HepG2 (cell line): ENCODE data around the gene MRPL51. TPM values are rescaled to one million over a fixed set of nuclear protein-coding genes. Genes with fewer than 3 reads are reported as not detected.

ENCODE experiments used
- AKAP8 ChIP-seq: sonication (generic); formaldehyde crosslinking; IDR thresholded peaks from 2 replicates; pipeline ENCODE4 v1.5.1; 2020; ENCODE audit warnings: mild to moderate bottlenecking, missing genetic modification reagents
- FOSL1 ChIP-seq: sonication (generic); formaldehyde crosslinking; IDR thresholded peaks from 2 replicates; pipeline ENCODE4 v1.9.0; 2021; ENCODE audit warnings: missing genetic modification reagents, borderline replicate concordance
- GTF2F1 ChIP-seq: fragments of 150-350 bp; IDR thresholded peaks from 2 replicates; pipeline ENCODE4 v1.6.1; 2014; ENCODE audit warnings: low read length
- HMG20A ChIP-seq: IDR thresholded peaks from 2 replicates; pipeline ENCODE4 v1.6.1; 2016; ENCODE audit warnings: borderline replicate concordance
- IRF9 ChIP-seq: sonication (generic); formaldehyde crosslinking; IDR thresholded peaks from 2 replicates; pipeline ENCODE4 v1.8.0; 2022; ENCODE audit warnings: missing genetic modification reagents, mild to moderate bottlenecking, borderline replicate concordance
- JUN ChIP-seq: sonication (generic); formaldehyde crosslinking; IDR thresholded peaks from 2 replicates; pipeline ENCODE4 v1.4.0; 2020; ENCODE audit warnings: mild to moderate bottlenecking, missing genetic modification reagents
- MTA3 ChIP-seq: sonication (generic); formaldehyde crosslinking; IDR thresholded peaks from 2 replicates; pipeline ENCODE4 v1.4.0; 2020; ENCODE audit warnings: missing genetic modification reagents
- NR0B2 ChIP-seq: sonication (generic); formaldehyde crosslinking; IDR thresholded peaks from 2 replicates; pipeline ENCODE4 v1.4.0; 2020; ENCODE audit warnings: mild to moderate bottlenecking, missing genetic modification reagents
- ZBTB2 ChIP-seq: sonication (generic); formaldehyde crosslinking; IDR thresholded peaks from 2 replicates; pipeline ENCODE4 v1.8.0; 2022; ENCODE audit warnings: low read depth, missing genetic modification reagents
- ZNF256 ChIP-seq: sonication (generic); formaldehyde crosslinking; conservative IDR thresholded peaks from 2 replicates; pipeline ENCODE4 v1.4.0; 2020; ENCODE audit warnings: missing genetic modification reagents
- ZNF496 ChIP-seq: sonication (generic); formaldehyde crosslinking; IDR thresholded peaks from 2 replicates; pipeline ENCODE4 v1.8.1; 2023; ENCODE audit warnings: mild to moderate bottlenecking, moderate library complexity, missing genetic modification reagents; ENCODE audit not compliant: insufficient replicate concordance
- ZNF562 ChIP-seq: sonication (generic); formaldehyde crosslinking; IDR thresholded peaks from 2 replicates; pipeline ENCODE4 v1.8.0; 2022; ENCODE audit warnings: missing genetic modification reagents, borderline replicate concordance
- ZNF674 ChIP-seq: sonication (generic); formaldehyde crosslinking; IDR thresholded peaks from 2 replicates; pipeline ENCODE4 v1.5.0; 2020; ENCODE audit warnings: low read depth, mild to moderate bottlenecking, missing genetic modification reagents
- ZNF775 ChIP-seq: sonication (generic); formaldehyde crosslinking; IDR thresholded peaks from 2 replicates; pipeline ENCODE4 v1.4.0; 2020; ENCODE audit warnings: missing genetic modification reagents, mild to moderate bottlenecking, moderate library complexity, borderline replicate concordance
- ZNF883 ChIP-seq: sonication (generic); formaldehyde crosslinking; IDR thresholded peaks from 2 replicates; pipeline ENCODE4 v1.5.1; 2020; ENCODE audit warnings: mild to moderate bottlenecking, missing genetic modification reagents; ENCODE audit errors: not compliant biosample characterization
- ZZZ3 ChIP-seq: sonication (generic); formaldehyde crosslinking; IDR thresholded peaks from 2 replicates; pipeline ENCODE4 v1.4.0; 2020; ENCODE audit warnings: missing genetic modification reagents, mild to moderate bottlenecking, borderline replicate concordance
- polyA plus RNA-seq, 8 experiments: library from polyadenylated mRNA; depleted of rRNA in 3 of 8; stranded (reverse) in 7 of 8; unstranded in 1 of 8; fragments of >200 nt; fragmentation: Illumina TruSeq in 4 of 8; extraction: Trizol in 4 of 8; gene quantifications; 2 replicates each; pipeline versions ENCODE4 v1.2.1 to v1.2.3, GENCODE V29; 2011 to 2016; ENCODE audit warnings: low read depth in 4 of 8, missing spikeins in 1 of 8, mixed read lengths in 1 of 8; ENCODE audit not compliant: insufficient read depth in 1 of 8
- total RNA-seq, 5 experiments: library from RNA; depleted of rRNA; stranded (reverse); fragments of >200 nt; fragmentation: Illumina TruSeq; extraction: Trizol; gene quantifications; 2 replicates each; pipeline ENCODE4 v1.2.3, GENCODE V29; 2016; ENCODE audit warnings: low read depth in 1 of 5
- TF ChIP-seq, protein P1 (sequence below): sonication (generic); formaldehyde crosslinking; IDR thresholded peaks from 2 replicates; pipeline ENCODE4 v1.4.0; 2020; ENCODE audit warnings: missing genetic modification reagents, borderline replicate concordance

MRPL51 gene
- total and polyA plus RNA-seq, 2 of the 13 experiments (the other 11 are each of a cell fraction or from before 2014, with no cell fraction given) = 64.8 to 278 TPM

- peak; percentile 70; the same call in 1 of the 2 replicates for TF ChIP-seq ZBTB2 (CRISPR knock-in tag)
- TF ChIP-seq, protein P1, sequence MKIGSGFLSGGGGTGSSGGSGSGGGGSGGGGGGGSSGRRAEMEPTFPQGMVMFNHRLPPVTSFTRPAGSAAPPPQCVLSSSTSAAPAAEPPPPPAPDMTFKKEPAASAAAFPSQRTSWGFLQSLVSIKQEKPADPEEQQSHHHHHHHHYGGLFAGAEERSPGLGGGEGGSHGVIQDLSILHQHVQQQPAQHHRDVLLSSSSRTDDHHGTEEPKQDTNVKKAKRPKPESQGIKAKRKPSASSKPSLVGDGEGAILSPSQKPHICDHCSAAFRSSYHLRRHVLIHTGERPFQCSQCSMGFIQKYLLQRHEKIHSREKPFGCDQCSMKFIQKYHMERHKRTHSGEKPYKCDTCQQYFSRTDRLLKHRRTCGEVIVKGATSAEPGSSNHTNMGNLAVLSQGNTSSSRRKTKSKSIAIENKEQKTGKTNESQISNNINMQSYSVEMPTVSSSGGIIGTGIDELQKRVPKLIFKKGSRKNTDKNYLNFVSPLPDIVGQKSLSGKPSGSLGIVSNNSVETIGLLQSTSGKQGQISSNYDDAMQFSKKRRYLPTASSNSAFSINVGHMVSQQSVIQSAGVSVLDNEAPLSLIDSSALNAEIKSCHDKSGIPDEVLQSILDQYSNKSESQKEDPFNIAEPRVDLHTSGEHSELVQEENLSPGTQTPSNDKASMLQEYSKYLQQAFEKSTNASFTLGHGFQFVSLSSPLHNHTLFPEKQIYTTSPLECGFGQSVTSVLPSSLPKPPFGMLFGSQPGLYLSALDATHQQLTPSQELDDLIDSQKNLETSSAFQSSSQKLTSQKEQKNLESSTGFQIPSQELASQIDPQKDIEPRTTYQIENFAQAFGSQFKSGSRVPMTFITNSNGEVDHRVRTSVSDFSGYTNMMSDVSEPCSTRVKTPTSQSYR (CRISPR knock-in tag) = peak; percentile 60
- no peak for TF ChIP-seq ZNF775 (CRISPR knock-in tag)
- TF ChIP-seq ZNF883 = peak; percentile 49
- TF ChIP-seq AKAP8 (CRISPR knock-in tag) = no peak
- TF ChIP-seq NR0B2 (CRISPR knock-in tag) = peak; percentile 17; the same call in 1 of the 2 replicates
- no peak for TF ChIP-seq ZZZ3 (CRISPR knock-in tag)
- no peak for TF ChIP-seq MTA3 (CRISPR knock-in tag)
- TF ChIP-seq FOSL1 (CRISPR knock-in tag) = no peak
- TF ChIP-seq ZNF256 (CRISPR knock-in tag) = no peak; the same call in 1 of the 2 replicates
- TF ChIP-seq IRF9 (CRISPR knock-in tag) = peak; percentile 79; the same call in 1 of the 2 replicates
- TF ChIP-seq JUN (CRISPR knock-in tag) = 0 out of 2 replicates have a peak, but pooled peaks have one; percentile 32
- peak; percentile 83 for TF ChIP-seq ZNF674 (CRISPR knock-in tag)
- no peak for TF ChIP-seq HMG20A (CRISPR knock-in tag)
- TF ChIP-seq GTF2F1 = peak; percentile 94
- 0 out of 2 replicates have a peak, but pooled peaks have one; percentile 73 for TF ChIP-seq ZNF562 (CRISPR knock-in tag)
- TF ChIP-seq ZNF496 = no peak
These were observed 41.0 kb upstream of the MRPL51 start, which contains the start of gene GAPDH (continued) for GRCh38 chr12:6533923-6534694.
